H1 (cell line): Measurements from ENCODE around the gene NETO1. TPM values are rescaled to one million over a fixed set of nuclear protein-coding genes. Genes with fewer than 3 reads are reported as not detected.

ENCODE experiments used
- CHD7 ChIP-seq: fragments of 300-600 bp; sonication (generic); IDR thresholded peaks from 2 replicates; pipeline ENCODE4 v1.7.1; 2012; ENCODE audit warnings: low read length, moderate library complexity, mild to moderate bottlenecking, inconsistent platforms; ENCODE audit not compliant: insufficient replicate concordance
- EZH2 ChIP-seq: fragments of 200-600 bp; sonication (generic); IDR thresholded peaks from 2 replicates; pipeline ENCODE4 v1.7.1; 2012; ENCODE audit warnings: low read depth, mild to moderate bottlenecking, moderate library complexity, low read length, inconsistent platforms; ENCODE audit not compliant: severe bottlenecking
- RAD21 ChIP-seq, 2 experiments: IDR thresholded peaks in 1 of 2; conservative IDR thresholded peaks in 1 of 2; 2 replicates each; pipeline ENCODE4 v1.6.1; 2011; ENCODE audit warnings: low read depth in 2 of 2, low read length in 2 of 2, improper control_type of control experiment in 1 of 2, inconsistent platforms in 1 of 2, mild to moderate bottlenecking in 1 of 2, moderate library complexity in 1 of 2
- RFX5 ChIP-seq: IDR thresholded peaks from 2 replicates; pipeline ENCODE4 v1.6.1; 2011; ENCODE audit warnings: low read depth, low read length, improper control_type of control experiment, borderline replicate concordance
- SP2 ChIP-seq: IDR thresholded peaks from 2 replicates; pipeline ENCODE4 v1.6.1; 2012; ENCODE audit warnings: mild to moderate bottlenecking, low read length, inconsistent platforms
- TAF1 ChIP-seq: IDR thresholded peaks from 2 replicates; pipeline ENCODE4 v1.6.1; 2011; ENCODE audit warnings: mild to moderate bottlenecking, low read depth, low read length
- TAF7 ChIP-seq: optimal IDR thresholded peaks from 2 replicates; pipeline ENCODE3; 2011; ENCODE audit warnings: low read depth, mild to moderate bottlenecking, inconsistent platforms, low read length, moderate library complexity, borderline replicate concordance
- TEAD4 ChIP-seq: IDR thresholded peaks from 2 replicates; pipeline ENCODE4 v1.6.1; 2012; ENCODE audit warnings: low read depth, low read length, inconsistent platforms, mixed read lengths
- polyA plus RNA-seq, 7 experiments: library from polyadenylated mRNA; depleted of rRNA in 3 of 7; stranded (reverse) in 5 of 7; unstranded in 2 of 7; fragments of >200 nt in 5 of 7; fragments of 200-250 nt in 2 of 7; gene quantifications; 1 replicate in 5 of 7; 2 replicates in 1 of 7; 4 replicates in 1 of 7; pipeline versions ENCODE4 v1.2.1 to v1.2.3, GENCODE V29; 2011 to 2013; ENCODE audit warnings: missing spikeins in 2 of 7, mixed read lengths in 2 of 7
- total RNA-seq: library from RNA; stranded (reverse); fragmentation: NEBNext Ultra II Directional; extraction: Animal tissue kit (Norgen Biotek cat#: 25700); gene quantifications from 2 replicates; pipeline ENCODE4 v1.2.1, GENCODE V29; 2021

The NETO1 gene
- total and polyA plus RNA-seq, 2 of the 8 experiments (the other 6 are each of a cell fraction or from before 2014, with no cell fraction given), result 3.0 to 19.3 TPM

DNA sequence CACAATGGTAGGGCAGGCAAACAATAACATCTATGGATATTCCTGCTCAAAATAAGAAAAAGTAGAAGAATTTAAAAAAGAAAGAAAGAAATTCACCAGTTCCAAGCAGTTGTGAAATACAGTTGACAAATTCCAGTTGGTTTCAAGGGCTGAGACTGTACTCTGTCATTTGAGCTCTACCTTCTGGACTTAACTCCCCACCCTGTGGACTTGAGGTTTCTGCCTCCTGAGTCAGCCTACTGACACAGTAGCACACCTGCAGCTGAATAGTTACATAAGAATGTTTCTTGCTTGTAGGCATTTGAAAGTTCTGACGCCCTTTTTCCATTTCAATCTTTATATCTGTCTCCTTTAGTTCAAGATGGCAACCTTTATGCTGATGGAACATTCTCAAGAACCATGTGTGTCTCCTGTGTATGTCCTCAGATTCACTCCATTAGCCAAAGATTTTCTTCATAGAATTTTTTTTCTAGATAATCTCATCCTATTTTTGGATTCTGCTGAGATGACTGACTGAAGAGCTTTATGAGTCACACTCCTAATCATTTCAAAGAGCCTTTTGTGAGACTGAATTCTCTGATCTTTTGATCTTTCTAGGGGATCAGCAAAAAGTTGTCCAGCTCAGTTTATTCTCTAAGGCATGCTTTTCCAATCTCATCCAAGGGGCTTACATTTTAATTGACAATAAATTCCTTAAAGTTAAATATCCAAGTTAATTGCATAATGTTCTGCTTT is 19.1 kb downstream of the NETO1 start (continued):
- TF ChIP-seq CHD7 (no peak), TEAD4 (no peak), RAD21 (IDR thresholded peaks at IDR 0.05 in 1 of 2, conservative IDR thresholded peaks at IDR 0.05 in 1 of 2; ENCODE audit: low read depth in 2 of 2, low read length in 2 of 2) (no peak), EZH2 (no peak), TAF7 (no peak), TAF1 (no peak), SP2 (no peak), RFX5 (no peak)
- TF ChIP-seq, all 59 proteins: peak for 0
